GM12892 (cell line): ENCODE data around the gene TAF10.

Experiments used
- DNase-seq: peaks from one replicate; pipeline ENCODE4 v3.0.0; 2011; ENCODE audit not compliant: insufficient read length
- FAIRE-seq: peaks from 2 replicates; lab custom pipeline; 2011; peaks lifted over from hg19 to GRCh38; lab: Jason Lieb, UNC
- POLR2A ChIP-seq: IDR thresholded peaks from 2 replicates; pipeline ENCODE4 v1.6.1; 2011; ENCODE audit warnings: low read depth, low read length, control low read depth
- POLR2AphosphoS5 ChIP-seq: IDR thresholded peaks from 2 replicates; pipeline ENCODE4 v1.6.1; 2011; ENCODE audit warnings: low read depth, low read length, control low read depth
- TAF1 ChIP-seq: IDR thresholded peaks from 2 replicates; pipeline ENCODE4 v1.6.1; 2011; ENCODE audit warnings: low read depth, mild to moderate bottlenecking, control low read depth, low read length, borderline replicate concordance

The TAF10 gene

GRCh38 chr11:6629573-6629891 lies 17.5 kb upstream of the TAF10 start:
- no peak for DNase-seq
- TF ChIP-seq TAF1 (no peak), POLR2A (no peak), POLR2AphosphoS5 (no peak)
- FAIRE-seq = no peak

GRCh38 chr11:6628526-6628925 lies 16.5 kb upstream of the TAF10 start:
- FAIRE-seq = no peak

GRCh38 chr11:6627762-6628241 lies 15.8 kb upstream of the TAF10 start:
- TF ChIP-seq POLR2AphosphoS5 (no peak), TAF1 (no peak), POLR2A (no peak)
- DNase-seq (no peak), FAIRE-seq (peak; percentile 87)

More at GRCh38 chr11:6628526-6628925, 16.5 kb upstream of the TAF10 start:
- TF ChIP-seq POLR2AphosphoS5 (no peak), POLR2A (no peak), TAF1 (no peak)
- DNase-seq = no peak

- FAIRE-seq (no peak), DNase-seq (no peak)
- TF ChIP-seq POLR2AphosphoS5 (no peak), TAF1 (no peak), POLR2A (no peak)
These were observed 15.2 kb upstream of the TAF10 start for GRCh38 chr11:6626971-6627761.

- DNase-seq = no peak
- no peak for FAIRE-seq
- TF ChIP-seq POLR2AphosphoS5 (no peak), POLR2A (no peak), TAF1 (no peak)
These were observed 13.9 kb upstream of the TAF10 start for GRCh38 chr11:6625832-6626420.

GRCh38 chr11:6625156-6625831 lies 13.3 kb upstream of the TAF10 start:
- DNase-seq = no peak
- no peak for FAIRE-seq

GRCh38 chr11:6623391-6624363 lies 11.7 kb upstream of the TAF10 start:
- no peak for DNase-seq
- no peak for FAIRE-seq
- TF ChIP-seq POLR2AphosphoS5 (no peak), POLR2A (no peak), TAF1 (no peak)

More at GRCh38 chr11:6625156-6625831, 13.3 kb upstream of the TAF10 start:
- TF ChIP-seq POLR2A = no peak
- TF ChIP-seq POLR2AphosphoS5 = no peak
- TF ChIP-seq TAF1 = no peak

GRCh38 chr11:6622261-6623171 lies 10.5 kb upstream of the TAF10 start:
- no peak for DNase-seq
- TF ChIP-seq POLR2AphosphoS5 (no peak), TAF1 (no peak), POLR2A (no peak)
- FAIRE-seq = no peak

GRCh38 chr11:6621711-6622211 lies 9.7 kb upstream of the TAF10 start:
- no peak for FAIRE-seq
- no peak for TF ChIP-seq POLR2A
- no peak for TF ChIP-seq TAF1
- no peak for TF ChIP-seq POLR2AphosphoS5

GRCh38 chr11:6620636-6621035 lies 8.6 kb upstream of the TAF10 start:
- no peak for DNase-seq
- no peak for FAIRE-seq
- TF ChIP-seq POLR2AphosphoS5 (no peak), POLR2A (no peak), TAF1 (no peak)

More at GRCh38 chr11:6621711-6622211, 9.7 kb upstream of the TAF10 start:
- DNase-seq = no peak
